ENCODE results near the gene RNFT2. TPM values are rescaled to one million over a fixed set of nuclear protein-coding genes. Genes with fewer than 3 reads are reported as not detected.

Gene RNFT2
- total RNA-seq, 1 donor from 2014 or later: 0.21 TPM

- Histone ChIP-seq H3K27me3 (no peaks in the 10 kb centered on the region), H3K4me1 (peaks cover 0 to 1% of the 10 kb centered on the region in 2 donors), H3K27ac (no peak overlapping the region), H3K9me3 (no peaks in the 10 kb centered on the region), H3K4me3 (no peak overlapping the region), H3K36me3 (peaks cover 0 to 6% of the 10 kb centered on the region in 2 donors)
- intact Hi-C loops (cut with DNase I): loop anchor here (10.0 kb wide), 2 partner anchors 153 to 453 kb away; partner anchors contain the start of gene HRK
- DNase-seq (ENCODE audit: low spot score in 2 of 2): peak in 1 of 2 donors; percentile 30
- no peak for TF ChIP-seq CTCF (IDR thresholded peaks at IDR 0.05)
These were observed 6.3 kb upstream of the RNFT2 start for GRCh38 chr12:116731801-116732200.

GRCh38 chr12:116734156-116734768, 3.9 kb upstream of the RNFT2 start:
- DNase-seq (ENCODE audit: low spot score in 2 of 2): no peak
- no peaks in the 10 kb centered on the region for H3K9me3 ChIP-seq
- H3K36me3 ChIP-seq: peaks cover 0 to 6% of the 10 kb centered on the region in 2 donors
- intact Hi-C loops (cut with DNase I): loop anchor here (10.0 kb wide), 2 partner anchors 151 to 451 kb away; partner anchors contain the start of gene HRK
- no peak overlapping the region for H3K4me3 ChIP-seq
- no peak overlapping the region for H3K27ac ChIP-seq
- H3K4me1 ChIP-seq: peaks cover 0 to 6% of the 10 kb centered on the region in 2 donors
- H3K27me3 ChIP-seq: no peaks in the 10 kb centered on the region
- TF ChIP-seq CTCF (IDR thresholded peaks at IDR 0.05): no peak

GRCh38 chr12:116735084-116735483, 3.0 kb upstream of the RNFT2 start:
- Histone ChIP-seq H3K4me1 (peaks cover 0 to 6% of the 10 kb centered on the region in 2 donors), H3K27me3 (no peaks in the 10 kb centered on the region), H3K36me3 (peaks cover 0 to 6% of the 10 kb centered on the region in 2 donors), H3K27ac (no peak overlapping the region), H3K9me3 (no peaks in the 10 kb centered on the region), H3K4me3 (no peak overlapping the region)
- intact Hi-C loops (cut with DNase I): loop anchor here (10.0 kb wide), 2 partner anchors 150 to 450 kb away; partner anchors contain the start of gene HRK
- no peak for DNase-seq (ENCODE audit: low spot score in 2 of 2)
- TF ChIP-seq CTCF (IDR thresholded peaks at IDR 0.05): no peak

GRCh38 chr12:116735951-116736599, 2.0 kb upstream of the RNFT2 start:
- Histone ChIP-seq H3K27ac (no peak overlapping the region), H3K27me3 (no peaks in the 10 kb centered on the region), H3K36me3 (peaks cover 0 to 6% of the 10 kb centered on the region in 2 donors), H3K4me3 (peak overlapping the region; percentile 88 to 91), H3K4me1 (peaks cover 0 to 6% of the 10 kb centered on the region in 2 donors), H3K9me3 (no peaks in the 10 kb centered on the region)
- intact Hi-C loops (cut with DNase I): loop anchor here (10.0 kb wide), 2 partner anchors 149 to 449 kb away; partner anchors contain the start of gene HRK
- TF ChIP-seq CTCF (IDR thresholded peaks at IDR 0.05): no peak
- no peak for DNase-seq (ENCODE audit: low spot score in 2 of 2)

GRCh38 chr12:116736962-116737773, 947 bp upstream of the RNFT2 start:
- Histone ChIP-seq H3K4me3 (peak overlapping the region; percentile 88 to 91), H3K36me3 (peaks cover 0 to 6% of the 10 kb centered on the region in 2 donors), H3K4me1 (peaks cover 0 to 6% of the 10 kb centered on the region in 2 donors), H3K9me3 (no peaks in the 10 kb centered on the region), H3K27me3 (no peaks in the 10 kb centered on the region), H3K27ac (peak overlapping the region in 1 of 2 donors; percentile 68)
- TF ChIP-seq CTCF (IDR thresholded peaks at IDR 0.05): no peak
- DNase-seq (ENCODE audit: low spot score in 2 of 2): no peak
- intact Hi-C loops (cut with DNase I): loop anchor here (10.0 kb wide), 2 partner anchors 148 to 448 kb away; partner anchors contain the start of gene HRK

All from ascending aorta (tissue), 2 donors.